ENCODE measurements around the gene IGSF3. TPM values are rescaled to one million over a fixed set of nuclear protein-coding genes. Genes with fewer than 3 reads are reported as not detected.
"Not testable (repeated sequence)": the region's sequence is repeated elsewhere in the genome, so short reads cannot be mapped to it uniquely, and the experiment has no call there.

The IGSF3 gene
- total and polyA plus RNA-seq, 10 of the 15 experiments (the other 5 are each of a cell fraction or from before 2014, with no cell fraction given): 1.4 to 18.0 (median 9.6) TPM

- RAD21 ChIA-PET (ENCODE audit: unreplicated experiment); H2AFZ ChIP-seq (ENCODE audit: control insufficient read depth, low read depth, low read length); BruUV-seq (replicated peaks); H3K9me3 ChIP-seq (replicated peaks; ENCODE audit: control insufficient read depth, insufficient read depth, low read length); H3K4me3 ChIP-seq; DNase-seq (ENCODE audit: low read depth, low spot score); H3K27me3 ChIP-seq (replicated peaks in 1 of 2; ENCODE audit: control insufficient read depth in 2 of 2, insufficient read depth in 2 of 2, low read length in 1 of 2); H3K9ac ChIP-seq (ENCODE audit: control insufficient read depth, insufficient read depth, low read length); H4K20me1 ChIP-seq (ENCODE audit: control insufficient read depth, insufficient read depth); H3K27ac ChIP-seq (ENCODE audit: control insufficient read depth, insufficient read depth); H3K79me2 ChIP-seq (ENCODE audit: control insufficient read depth, insufficient read depth, low read length); H3K4me2 ChIP-seq (ENCODE audit: control insufficient read depth, insufficient read depth); POLR2A ChIA-PET; FAIRE-seq; H3K36me3 ChIP-seq (ENCODE audit: control insufficient read depth in 2 of 2, insufficient read depth in 2 of 2, low read length in 1 of 2); intact Hi-C loops (cut with micrococcal nuclease; ENCODE audit: unreplicated experiment); ATAC-seq; SMC1A ChIA-PET (ENCODE audit: uncharacterized antibody, unreplicated experiment); in situ Hi-C loops (cut with MboI): not testable (repeated sequence)
- peaks cover 21% of the 10 kb centered on the region for H3K4me1 ChIP-seq (ENCODE audit: control insufficient read depth, insufficient read depth, low read length)
- WGBS (ENCODE audit: insufficient coverage, insufficient replicate concordance, low lambda C conversion rate, missing lambda C conversion rate): 53% methylated on average over 9 of the region's 9 CpGs
- CTCF ChIA-PET: interaction anchor here (1.0 kb wide), 1 partner anchor 15 kb away, joined by 3 read pairs; no protein-coding TSS in a partner anchor
These were observed 78.3 kb downstream of the IGSF3 start for GRCh38 chr1:116589101-116589735.

GRCh38 chr1:116587501-116588227 lies 79.9 kb downstream of the IGSF3 start:
- in situ Hi-C loops (cut with MboI) (no loop called here), intact Hi-C loops (cut with micrococcal nuclease; ENCODE audit: unreplicated experiment) (no loop called here)
- RAD21 ChIA-PET (ENCODE audit: unreplicated experiment): interaction anchor here (1.9 kb wide), 2 partner anchors 9 to 13 kb away, joined by 11 to 13 read pairs; no protein-coding TSS in a partner anchor
- DNase-seq (ENCODE audit: low read depth, low spot score) (no peak), FAIRE-seq (peak; percentile 83), ATAC-seq (0 out of 3 replicates have a peak, but pooled peaks have one; percentile 8)
- H4K20me1 ChIP-seq (ENCODE audit: control insufficient read depth, insufficient read depth): no peaks in the 10 kb centered on the region
- H3K36me3 ChIP-seq (ENCODE audit: control insufficient read depth in 2 of 2, insufficient read depth in 2 of 2, low read length in 1 of 2): no peaks in the 10 kb centered on the region
- no peak overlapping the region for H3K9ac ChIP-seq (ENCODE audit: control insufficient read depth, insufficient read depth, low read length)
- no peaks in the 10 kb centered on the region for H3K9me3 ChIP-seq (replicated peaks; ENCODE audit: control insufficient read depth, insufficient read depth, low read length)
- CTCF ChIA-PET: interaction anchor here (1.5 to 6.1 kb wide), 5 partner anchors 8 to 541 kb away, joined by 4 to 48 read pairs (median 12); no protein-coding TSS in a partner anchor
- 78% methylated on average over 5 of the region's 5 CpGs for WGBS (ENCODE audit: insufficient coverage, insufficient replicate concordance, low lambda C conversion rate, missing lambda C conversion rate)
- H3K79me2 ChIP-seq (ENCODE audit: control insufficient read depth, insufficient read depth, low read length): no peaks in the 10 kb centered on the region
- H3K27ac ChIP-seq (ENCODE audit: control insufficient read depth, insufficient read depth): peak overlapping the region; percentile 13; the same call in 1 of the 2 replicates
- no peaks in the 10 kb centered on the region for H3K27me3 ChIP-seq (replicated peaks in 1 of 2; ENCODE audit: control insufficient read depth in 2 of 2, insufficient read depth in 2 of 2, low read length in 1 of 2)
- no TSS peak for BruUV-seq (replicated peaks)
- POLR2A ChIA-PET: interaction anchor here (0.6 to 1.9 kb wide), 2 partner anchors 8 to 472 kb away, joined by 3 to 7 read pairs; partner anchors contain the start of gene TTF2
- H2AFZ ChIP-seq (ENCODE audit: control insufficient read depth, low read depth, low read length): no peak overlapping the region
- H3K4me2 ChIP-seq (ENCODE audit: control insufficient read depth, insufficient read depth): no peak overlapping the region
- SMC1A ChIA-PET (ENCODE audit: uncharacterized antibody, unreplicated experiment): interaction anchor here (0.8 to 5.9 kb wide), 5 partner anchors 8 to 86 kb away, joined by 3 to 38 read pairs (median 6); no protein-coding TSS in a partner anchor
- no peak overlapping the region for H3K4me3 ChIP-seq
- H3K4me1 ChIP-seq (ENCODE audit: control insufficient read depth, insufficient read depth, low read length): peaks cover 21% of the 10 kb centered on the region
- TF ChIP-seq NR2F1 (conservative IDR thresholded peaks at IDR 0.05) (no peak), CBX3 (IDR thresholded peaks at IDR 0.05; ENCODE audit: borderline replicate concordance, low read depth) (no peak), JUNB (IDR thresholded peaks at IDR 0.05) (no peak), ASH2L (IDR thresholded peaks at IDR 0.05; ENCODE audit: borderline replicate concordance, low read depth) (no peak), RCOR1 (conservative IDR thresholded peaks at IDR 0.05; ENCODE audit: low read depth, low read length) (no peak), MTA2 (IDR thresholded peaks at IDR 0.05; ENCODE audit: low read depth) (no peak)
- TF ChIP-seq, protein P1, sequence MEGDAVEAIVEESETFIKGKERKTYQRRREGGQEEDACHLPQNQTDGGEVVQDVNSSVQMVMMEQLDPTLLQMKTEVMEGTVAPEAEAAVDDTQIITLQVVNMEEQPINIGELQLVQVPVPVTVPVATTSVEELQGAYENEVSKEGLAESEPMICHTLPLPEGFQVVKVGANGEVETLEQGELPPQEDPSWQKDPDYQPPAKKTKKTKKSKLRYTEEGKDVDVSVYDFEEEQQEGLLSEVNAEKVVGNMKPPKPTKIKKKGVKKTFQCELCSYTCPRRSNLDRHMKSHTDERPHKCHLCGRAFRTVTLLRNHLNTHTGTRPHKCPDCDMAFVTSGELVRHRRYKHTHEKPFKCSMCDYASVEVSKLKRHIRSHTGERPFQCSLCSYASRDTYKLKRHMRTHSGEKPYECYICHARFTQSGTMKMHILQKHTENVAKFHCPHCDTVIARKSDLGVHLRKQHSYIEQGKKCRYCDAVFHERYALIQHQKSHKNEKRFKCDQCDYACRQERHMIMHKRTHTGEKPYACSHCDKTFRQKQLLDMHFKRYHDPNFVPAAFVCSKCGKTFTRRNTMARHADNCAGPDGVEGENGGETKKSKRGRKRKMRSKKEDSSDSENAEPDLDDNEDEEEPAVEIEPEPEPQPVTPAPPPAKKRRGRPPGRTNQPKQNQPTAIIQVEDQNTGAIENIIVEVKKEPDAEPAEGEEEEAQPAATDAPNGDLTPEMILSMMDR (IDR thresholded peaks at IDR 0.05 in 2 of 3, conservative IDR thresholded peaks at IDR 0.05 in 1 of 3; ENCODE audit: control insufficient read depth in 2 of 3, extremely low read depth in 1 of 3, insufficient read depth in 1 of 3, low read depth in 3 of 3, low read length in 3 of 3): no peak
- TF ChIP-seq, protein P2, sequence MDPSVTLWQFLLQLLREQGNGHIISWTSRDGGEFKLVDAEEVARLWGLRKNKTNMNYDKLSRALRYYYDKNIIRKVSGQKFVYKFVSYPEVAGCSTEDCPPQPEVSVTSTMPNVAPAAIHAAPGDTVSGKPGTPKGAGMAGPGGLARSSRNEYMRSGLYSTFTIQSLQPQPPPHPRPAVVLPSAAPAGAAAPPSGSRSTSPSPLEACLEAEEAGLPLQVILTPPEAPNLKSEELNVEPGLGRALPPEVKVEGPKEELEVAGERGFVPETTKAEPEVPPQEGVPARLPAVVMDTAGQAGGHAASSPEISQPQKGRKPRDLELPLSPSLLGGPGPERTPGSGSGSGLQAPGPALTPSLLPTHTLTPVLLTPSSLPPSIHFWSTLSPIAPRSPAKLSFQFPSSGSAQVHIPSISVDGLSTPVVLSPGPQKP (IDR thresholded peaks at IDR 0.05; ENCODE audit: low read depth, low read length): no peak
